ENCODE data around the gene EFCAB8.
"Not testable (repeated sequence)": the region's sequence is repeated elsewhere in the genome, so short reads cannot be mapped to it uniquely, and the experiment has no call there.

The EFCAB8 gene

GRCh38 chr20:32841632-32842031, 17.1 kb upstream of the EFCAB8 start:
- no peak for DNase-seq

- DNase-seq, result no peak
Observed at GRCh38 chr20:32842688-32843524, 15.8 kb upstream of the EFCAB8 start.

- no peak for DNase-seq
Observed at GRCh38 chr20:32845786-32846185, 12.9 kb upstream of the EFCAB8 start.

GRCh38 chr20:32846852-32847251, 11.9 kb upstream of the EFCAB8 start:
- DNase-seq, result no peak

GRCh38 chr20:32847964-32848363, 10.8 kb upstream of the EFCAB8 start:
- no peak for DNase-seq

GRCh38 chr20:32848846-32849245, 9.9 kb upstream of the EFCAB8 start:
- no peak for DNase-seq

GRCh38 chr20:32849577-32849976, 9.1 kb upstream of the EFCAB8 start:
- DNase-seq, result no peak

GRCh38 chr20:32855387-32855786, 3.3 kb upstream of the EFCAB8 start:
- peak; percentile 82 for DNase-seq

GRCh38 chr20:32858189-32858588, 534 bp upstream of the EFCAB8 start:
- DNase-seq, result no peak

- no peak for DNase-seq
Observed at GRCh38 chr20:32861446-32861845, 2.7 kb downstream of the EFCAB8 start.

GRCh38 chr20:32869562-32869961, 10.8 kb downstream of the EFCAB8 start:
- DNase-seq, result no peak

- DNase-seq, result not testable (repeated sequence)
Observed at GRCh38 chr20:32870526-32870925, 11.8 kb downstream of the EFCAB8 start.

- no peak for DNase-seq
Observed at GRCh38 chr20:32870985-32871384, 12.3 kb downstream of the EFCAB8 start.

- no peak for DNase-seq
Observed at GRCh38 chr20:32871627-32872160, 13.0 kb downstream of the EFCAB8 start.

GRCh38 chr20:32872266-32872665, 13.5 kb downstream of the EFCAB8 start:
- no peak for DNase-seq

GRCh38 chr20:32875673-32876072, 16.9 kb downstream of the EFCAB8 start:
- DNase-seq, result no peak

- DNase-seq, result no peak
Observed at GRCh38 chr20:32877507-32877906, 18.8 kb downstream of the EFCAB8 start.

GRCh38 chr20:32878820-32879219, 20.1 kb downstream of the EFCAB8 start:
- DNase-seq, result no peak

GRCh38 chr20:32879538-32879937, 20.8 kb downstream of the EFCAB8 start:
- no peak for DNase-seq

GRCh38 chr20:32880635-32881034, 21.9 kb downstream of the EFCAB8 start:
- DNase-seq, result no peak

- no peak for DNase-seq
Observed at GRCh38 chr20:32883081-32883480, 24.4 kb downstream of the EFCAB8 start.

- DNase-seq, result no peak
Observed at GRCh38 chr20:32885185-32885584, 26.5 kb downstream of the EFCAB8 start.

GRCh38 chr20:32885952-32886351, 27.2 kb downstream of the EFCAB8 start:
- no peak for DNase-seq

- no peak for DNase-seq
Observed at GRCh38 chr20:32886652-32887051, 27.9 kb downstream of the EFCAB8 start.

GRCh38 chr20:32887492-32887891, 28.8 kb downstream of the EFCAB8 start:
- DNase-seq, result peak; percentile 25
